HCT116 (cell line): ENCODE results near the gene KRTAP12-3. TPM values are rescaled to one million over a fixed set of nuclear protein-coding genes. Genes with fewer than 3 reads are reported as not detected.

ENCODE experiments used
- ATAC-seq: fragments of 200-7000 bp; cut with Tn5 transposase; 2 replicates; pipeline ENCODE4 v1.9.1; 2020; ENCODE audit warnings: mild to moderate bottlenecking, moderate library complexity
- BruUV-seq: library from RNA; stranded (reverse); fragments of 400-500 nt; replicated peaks from 2 replicates; lab custom pipeline; 2021; lab: Mats Ljungman, UMichigan
- CTCF ChIA-PET: fragments of 300-600 bp; sonication (Branson Sonifier 250); formaldehyde crosslinking; loops from one replicate; lab custom pipeline; 2021; ENCODE audit warnings: antibody characterized with exemption; lab: Charles Lee
- POLR2A ChIA-PET: fragments of 300-600, 350-600 bp; sonication (Branson Sonifier 250); formaldehyde crosslinking; loops from one replicate; lab custom pipeline; 2021; ENCODE audit warnings: antibody characterized with exemption; lab: Charles Lee
- RAD21 ChIA-PET, 2 experiments: fragments of 300-600 bp; sonication (Branson Sonifier 250); formaldehyde crosslinking; loops; one replicate each; lab custom pipeline; 2023; ENCODE audit warnings: low total read pairs in 2 of 2; ENCODE audit not compliant: uncharacterized antibody in 2 of 2, unreplicated experiment in 2 of 2, low non-redundant PET in 1 of 2; lab: Charles Lee
- DNase-seq: peaks from one replicate; pipeline ENCODE4 v3.0.0-alpha.2; 2010; ENCODE audit warnings: low read depth, low spot score
- H2AFZ ChIP-seq: fragments of 200-600 bp; shearing (Covaris generic), sonication (generic); 2 replicates; pipeline ENCODE4 v1.6.1; 2017; ENCODE audit warnings: low read depth, mixed run types, mixed read lengths, antibody characterized with exemption, low read length; ENCODE audit not compliant: poor library complexity, severe bottlenecking
- H3K27ac ChIP-seq: 2 replicates; pipeline ENCODE4 v1.5.1; 2012; ENCODE audit warnings: low read depth, low read length
- H3K27me3 ChIP-seq: fragments of 200-600 bp; sonication (generic); 2 replicates; pipeline ENCODE4 v1.6.1; 2016; ENCODE audit warnings: mixed run types, low read length, mixed read lengths; ENCODE audit not compliant: insufficient read depth
- H3K36me3 ChIP-seq, 2 experiments: fragments of 200-500 bp in 1 of 2; fragments of 200-600 bp in 1 of 2; sonication (Bioruptor generic) in 1 of 2; sonication (generic) in 1 of 2; 2 replicates each; pipeline versions ENCODE4 v1.5.1 to v1.6.1; 2014 to 2016; ENCODE audit warnings: low read length in 2 of 2, inconsistent platforms in 1 of 2, mixed read lengths in 1 of 2, mixed run types in 1 of 2; ENCODE audit not compliant: insufficient read depth in 2 of 2, control insufficient read depth in 1 of 2
- H3K4me1 ChIP-seq, 2 experiments: fragments of 200-600 bp in 1 of 2; sonication (generic) in 1 of 2; 2 replicates each; pipeline versions ENCODE4 v1.5.1 to v1.6.1; 2012 to 2017; ENCODE audit warnings: low read length in 2 of 2, inconsistent platforms in 1 of 2, mild to moderate bottlenecking in 1 of 2, mixed read lengths in 1 of 2, mixed run types in 1 of 2, moderate library complexity in 1 of 2; ENCODE audit not compliant: insufficient read depth in 2 of 2, control insufficient read depth in 1 of 2
- H3K4me2 ChIP-seq: fragments of 200-600 bp; sonication (generic); 2 replicates; pipeline ENCODE4 v1.6.1; 2017; ENCODE audit warnings: mixed run types, low read length, mixed read lengths
- H3K4me3 ChIP-seq, 2 experiments: fragments of 200-600 bp in 1 of 2; sonication (generic) in 1 of 2; replicated peaks in 1 of 2; 2 replicates each; pipeline ENCODE4 v1.5.1; 2011 to 2016; ENCODE audit warnings: low read length in 2 of 2, control low read depth in 1 of 2, low read depth in 1 of 2, mild to moderate bottlenecking in 1 of 2, mixed read lengths in 1 of 2, mixed run types in 1 of 2
- H3K79me2 ChIP-seq: fragments of 200-600 bp; sonication (generic); 2 replicates; pipeline ENCODE4 v1.6.1; 2017; ENCODE audit warnings: mild to moderate bottlenecking, mixed run types, low read length, moderate library complexity, mixed read lengths; ENCODE audit not compliant: insufficient read depth
- H3K9ac ChIP-seq: fragments of 200-600 bp; sonication (generic); 2 replicates; pipeline ENCODE4 v1.6.1; 2016; ENCODE audit warnings: low read length, mixed read lengths
- H3K9me2 ChIP-seq: fragments of 200-600 bp; sonication (generic), shearing (Covaris generic); 2 replicates; pipeline ENCODE4 v1.6.1; 2017; ENCODE audit warnings: mixed run types, mild to moderate bottlenecking, moderate library complexity; ENCODE audit not compliant: insufficient read depth
- H3K9me3 ChIP-seq, 2 experiments: fragments of 200-500 bp in 1 of 2; fragments of 200-600 bp in 1 of 2; sonication (Bioruptor generic) in 1 of 2; sonication (generic) in 1 of 2; 2 replicates each; pipeline ENCODE4 v1.6.1; 2014 to 2017; ENCODE audit warnings: low read length in 2 of 2, mixed read lengths in 2 of 2, inconsistent platforms in 1 of 2, low read depth in 1 of 2, mild to moderate bottlenecking in 1 of 2, mixed run types in 1 of 2, moderate library complexity in 1 of 2; ENCODE audit not compliant: control insufficient read depth in 1 of 2, insufficient read depth in 1 of 2
- H4K20me1 ChIP-seq: fragments of 200-600 bp; sonication (generic), shearing (Covaris generic); 2 replicates; pipeline ENCODE4 v1.6.1; 2017; ENCODE audit warnings: mixed run types, mild to moderate bottlenecking, moderate library complexity; ENCODE audit not compliant: insufficient read depth
- CBX3 ChIP-seq: IDR thresholded peaks from 2 replicates; pipeline ENCODE4 v1.6.1; 2012; ENCODE audit warnings: low read depth
- CEBPB ChIP-seq: IDR thresholded peaks from 2 replicates; pipeline ENCODE4 v1.6.1; 2012; ENCODE audit warnings: low read depth
- EGR1 ChIP-seq: IDR thresholded peaks from 2 replicates; pipeline ENCODE4 v1.6.1; 2012; ENCODE audit warnings: low read depth
- ELF1 ChIP-seq: IDR thresholded peaks from 2 replicates; pipeline ENCODE4 v1.6.1; 2012; ENCODE audit warnings: low read depth, borderline replicate concordance
- POLR2A ChIP-seq: IDR thresholded peaks from 2 replicates; pipeline ENCODE4 v1.7.0; 2011; ENCODE audit warnings: borderline replicate concordance; ENCODE audit not compliant: insufficient read depth, insufficient read length; ENCODE audit errors: extremely low read depth
- SP1 ChIP-seq: IDR thresholded peaks from 2 replicates; pipeline ENCODE4 v1.6.1; 2012; ENCODE audit warnings: low read depth
- ZNF274 ChIP-seq: fragments of 200-500 bp; sonication (Bioruptor generic); IDR thresholded peaks from 2 replicates; pipeline ENCODE4 v1.6.1; 2014; ENCODE audit warnings: mild to moderate bottlenecking, low read depth, low read length, inconsistent platforms
- intact Hi-C: fragments of 100-400 bp; cut with micrococcal nuclease; formaldehyde crosslinking; loops from 2 replicates; pipeline ENCODE4 v1.10.0; 2022
- total RNA-seq: library from RNA; stranded (reverse); gene quantifications from one replicate; pipeline ENCODE4 v1.2.1, GENCODE V29; 2021; ENCODE audit not compliant: unreplicated experiment
- TF ChIP-seq, protein P1 (sequence below): IDR thresholded peaks from 2 replicates; pipeline ENCODE4 v1.6.1; 2012
- TF ChIP-seq, protein P2 (sequence below), 3 experiments: fragments of 200-600 bp in 1 of 3; sonication (generic) in 1 of 3; IDR thresholded peaks in 2 of 3; conservative IDR thresholded peaks in 1 of 3; 2 replicates each; pipeline ENCODE4 v1.5.1; 2012 to 2017; ENCODE audit warnings: low read depth in 2 of 3, low read length in 2 of 3, antibody characterized with exemption in 1 of 3, borderline replicate concordance in 1 of 3, control low read depth in 1 of 3, mild to moderate bottlenecking in 1 of 3, mixed read lengths in 1 of 3, mixed run types in 1 of 3, moderate library complexity in 1 of 3; ENCODE audit not compliant: insufficient read depth in 1 of 3

KRTAP12-3 gene
- total RNA-seq, 1 experiment from 2014 or later: not detected

GRCh38 chr21:44700101-44701022 lies 42.6 kb downstream of the KRTAP12-3 start:
- no TSS peak for BruUV-seq
- Histone ChIP-seq H3K36me3 (no peaks in the 10 kb centered on the region), H3K4me3 (no peak overlapping the region), H3K27me3 (peaks cover 10% of the 10 kb centered on the region; the same call in 1 of the 2 replicates), H3K4me2 (no peak overlapping the region), H3K9ac (no peak overlapping the region), H3K9me3 (no peaks in the 10 kb centered on the region), H3K27ac (no peak overlapping the region), H3K79me2 (no peaks in the 10 kb centered on the region), H3K4me1 (no peaks in the 10 kb centered on the region), H4K20me1 (no peaks in the 10 kb centered on the region), H2AFZ (no peak overlapping the region), H3K9me2 (no peaks in the 10 kb centered on the region)
- no peak for TF ChIP-seq CBX3
- no peak for TF ChIP-seq SP1
- TF ChIP-seq ZNF274: no peak
- no peak for TF ChIP-seq ELF1
- TF ChIP-seq, protein P1, sequence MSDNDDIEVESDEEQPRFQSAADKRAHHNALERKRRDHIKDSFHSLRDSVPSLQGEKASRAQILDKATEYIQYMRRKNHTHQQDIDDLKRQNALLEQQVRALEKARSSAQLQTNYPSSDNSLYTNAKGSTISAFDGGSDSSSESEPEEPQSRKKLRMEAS: no peak
- intact Hi-C loops: no loop called here
- DNase-seq: no peak
- ChIA-PET CTCF (no interaction called here), RAD21 (no interaction called here), POLR2A (no interaction called here)
- no peak for ATAC-seq

GRCh38 chr21:44701023-44701400 lies 43.3 kb downstream of the KRTAP12-3 start:
- DNase-seq: no peak
- Histone ChIP-seq H3K79me2 (no peaks in the 10 kb centered on the region), H3K4me1 (no peaks in the 10 kb centered on the region), H3K36me3 (no peaks in the 10 kb centered on the region), H3K27ac (no peak overlapping the region), H2AFZ (no peak overlapping the region), H3K9me3 (no peaks in the 10 kb centered on the region), H3K9ac (no peak overlapping the region), H3K9me2 (no peaks in the 10 kb centered on the region), H3K27me3 (peaks cover 10% of the 10 kb centered on the region; the same call in 1 of the 2 replicates), H3K4me3 (no peak overlapping the region), H3K4me2 (no peak overlapping the region), H4K20me1 (no peaks in the 10 kb centered on the region)
- TF ChIP-seq EGR1: no peak
- TF ChIP-seq, protein P2, sequence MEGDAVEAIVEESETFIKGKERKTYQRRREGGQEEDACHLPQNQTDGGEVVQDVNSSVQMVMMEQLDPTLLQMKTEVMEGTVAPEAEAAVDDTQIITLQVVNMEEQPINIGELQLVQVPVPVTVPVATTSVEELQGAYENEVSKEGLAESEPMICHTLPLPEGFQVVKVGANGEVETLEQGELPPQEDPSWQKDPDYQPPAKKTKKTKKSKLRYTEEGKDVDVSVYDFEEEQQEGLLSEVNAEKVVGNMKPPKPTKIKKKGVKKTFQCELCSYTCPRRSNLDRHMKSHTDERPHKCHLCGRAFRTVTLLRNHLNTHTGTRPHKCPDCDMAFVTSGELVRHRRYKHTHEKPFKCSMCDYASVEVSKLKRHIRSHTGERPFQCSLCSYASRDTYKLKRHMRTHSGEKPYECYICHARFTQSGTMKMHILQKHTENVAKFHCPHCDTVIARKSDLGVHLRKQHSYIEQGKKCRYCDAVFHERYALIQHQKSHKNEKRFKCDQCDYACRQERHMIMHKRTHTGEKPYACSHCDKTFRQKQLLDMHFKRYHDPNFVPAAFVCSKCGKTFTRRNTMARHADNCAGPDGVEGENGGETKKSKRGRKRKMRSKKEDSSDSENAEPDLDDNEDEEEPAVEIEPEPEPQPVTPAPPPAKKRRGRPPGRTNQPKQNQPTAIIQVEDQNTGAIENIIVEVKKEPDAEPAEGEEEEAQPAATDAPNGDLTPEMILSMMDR (IDR thresholded peaks at IDR 0.05 in 2 of 3, conservative IDR thresholded peaks at IDR 0.05 in 1 of 3; ENCODE audit: borderline replicate concordance in 1 of 3, insufficient read depth in 1 of 3, low read depth in 2 of 3, low read length in 2 of 3): no peak
- TF ChIP-seq POLR2A: no peak
- TF ChIP-seq CEBPB: no peak
- POLR2A ChIA-PET: no interaction called here
- no peak for ATAC-seq
- CTCF ChIA-PET: interaction anchor here (1.0 kb wide), 1 partner anchor 42 kb away, joined by 3 read pairs; no protein-coding TSS in a partner anchor
- RAD21 ChIA-PET: no interaction called here
- intact Hi-C loops: no loop called here
- BruUV-seq: no TSS peak
